Activated naive CD8-positive, alpha-beta T cell treated with anti-CD3 and anti-CD28 coated beads, Interleukin-2, amount 10 ng/mL, durations not matched to agents 7 days and 5 days (primary cell): ENCODE results near the gene TRIM38. TPM values are rescaled to one million over a fixed set of nuclear protein-coding genes. Genes with fewer than 3 reads are reported as not detected.
"Not testable (repeated sequence)": the region's sequence is repeated elsewhere in the genome, so short reads cannot be mapped to it uniquely, and the experiment has no call there.

ENCODE experiments used
- ATAC-seq: fragments of 150-1000 bp; cut with Tn5 transposase; one replicate; pipeline ENCODE4 v1.10.0; 2021; ENCODE audit warnings: low read depth, moderate library complexity
- POLR2A ChIA-PET: fragments of 350-600 bp; sonication (Branson Sonifier 250); formaldehyde crosslinking; loops from one replicate; lab custom pipeline; 2021; ENCODE audit warnings: antibody characterized with exemption; lab: Charles Lee
- DNase-seq: peaks from one replicate; pipeline ENCODE4 v3.0.0; 2021
- H3K27ac Mint-ChIP-seq: one replicate; pipeline ENCODE4 v1.8.0; 2022; ENCODE audit warnings: mild to moderate bottlenecking, mixed read lengths
- H3K27me3 Mint-ChIP-seq: one replicate; pipeline ENCODE4 v1.8.0; 2022; ENCODE audit warnings: mild to moderate bottlenecking, moderate library complexity, mixed read lengths
- H3K36me3 Mint-ChIP-seq: one replicate; pipeline ENCODE4 v1.8.0; 2021; ENCODE audit warnings: mild to moderate bottlenecking, mixed read lengths
- H3K4me1 Mint-ChIP-seq: one replicate; pipeline ENCODE4 v1.8.0; 2021; ENCODE audit warnings: mixed read lengths
- H3K4me3 Mint-ChIP-seq: one replicate; pipeline ENCODE4 v1.8.0; 2022; ENCODE audit warnings: mild to moderate bottlenecking, moderate library complexity, mixed read lengths
- H3K9me3 Mint-ChIP-seq: one replicate; pipeline ENCODE4 v1.8.0; 2021; ENCODE audit warnings: mixed read lengths
- total RNA-seq, 2 experiments: library from RNA; stranded (reverse); gene quantifications; one replicate each; pipeline ENCODE4 v1.2.3, GENCODE V29; 2021

TRIM38 gene
- total RNA-seq, 2 experiments from 2014 or later = 29.1 TPM

- H3K36me3 Mint-ChIP-seq, H3K9me3 Mint-ChIP-seq, H3K4me1 Mint-ChIP-seq, H3K4me3 Mint-ChIP-seq, H3K27ac Mint-ChIP-seq, ATAC-seq, POLR2A ChIA-PET, H3K27me3 Mint-ChIP-seq, DNase-seq: not testable (repeated sequence)
These were observed 32.8 kb upstream of the TRIM38 start for GRCh38 chr6:25929785-25930184.

GRCh38 chr6:25930532-25931410 lies 31.8 kb upstream of the TRIM38 start, which contains the start of gene SLC17A2:
Gene SLC17A2, minus strand, starts transcription at chr6:25930691. Its CDS starts 4,895 bp downstream, at chr6:25925796.
- no peaks in the 10 kb centered on the region for H3K9me3 Mint-ChIP-seq
- POLR2A ChIA-PET = no interaction called here
- ATAC-seq = no peak
- no peaks in the 10 kb centered on the region for H3K4me1 Mint-ChIP-seq
- H3K4me3 Mint-ChIP-seq = no peak within 1 kb of the TSS
- H3K27ac Mint-ChIP-seq = no peak within 1 kb of the TSS
- no peak for DNase-seq
- H3K27me3 Mint-ChIP-seq = peaks cover 10% of the 10 kb centered on the region
- no peaks in the 10 kb centered on the region for H3K36me3 Mint-ChIP-seq

GRCh38 chr6:25931411-25931709 lies 31.2 kb upstream of the TRIM38 start:
- no peak overlapping the region for H3K27ac Mint-ChIP-seq
- DNase-seq (no peak), ATAC-seq (no peak)
- H3K27me3 Mint-ChIP-seq = peaks cover 12% of the 10 kb centered on the region
- H3K4me1 Mint-ChIP-seq = no peaks in the 10 kb centered on the region
- H3K36me3 Mint-ChIP-seq = no peaks in the 10 kb centered on the region
- H3K4me3 Mint-ChIP-seq = no peak overlapping the region
- H3K9me3 Mint-ChIP-seq = no peaks in the 10 kb centered on the region
- POLR2A ChIA-PET = no interaction called here

- no peaks in the 10 kb centered on the region for H3K4me1 Mint-ChIP-seq
- peaks cover 18% of the 10 kb centered on the region for H3K27me3 Mint-ChIP-seq
- H3K4me3 Mint-ChIP-seq = no peak overlapping the region
- no peak overlapping the region for H3K27ac Mint-ChIP-seq
- DNase-seq = no peak
- H3K9me3 Mint-ChIP-seq = no peaks in the 10 kb centered on the region
- no peak for ATAC-seq
- POLR2A ChIA-PET = no interaction called here
- no peaks in the 10 kb centered on the region for H3K36me3 Mint-ChIP-seq
These were observed 28.4 kb upstream of the TRIM38 start for GRCh38 chr6:25934156-25934555.

- no peak overlapping the region for H3K4me3 Mint-ChIP-seq
- no peaks in the 10 kb centered on the region for H3K4me1 Mint-ChIP-seq
- H3K27me3 Mint-ChIP-seq = peaks cover 18% of the 10 kb centered on the region
- POLR2A ChIA-PET = no interaction called here
- H3K27ac Mint-ChIP-seq = no peak overlapping the region
- DNase-seq (no peak), ATAC-seq (no peak)
- H3K9me3 Mint-ChIP-seq = no peaks in the 10 kb centered on the region
- H3K36me3 Mint-ChIP-seq = no peaks in the 10 kb centered on the region
These were observed 27.8 kb upstream of the TRIM38 start for GRCh38 chr6:25934735-25935313.

GRCh38 chr6:25935953-25936352 lies 26.6 kb upstream of the TRIM38 start:
- H3K4me1 Mint-ChIP-seq = no peaks in the 10 kb centered on the region
- no peak overlapping the region for H3K4me3 Mint-ChIP-seq
- no peaks in the 10 kb centered on the region for H3K9me3 Mint-ChIP-seq
- ATAC-seq = no peak
- peaks cover 18% of the 10 kb centered on the region for H3K27me3 Mint-ChIP-seq
- POLR2A ChIA-PET = no interaction called here
- no peak overlapping the region for H3K27ac Mint-ChIP-seq
- DNase-seq = no peak
- H3K36me3 Mint-ChIP-seq = no peaks in the 10 kb centered on the region

- POLR2A ChIA-PET = no interaction called here
- DNase-seq (no peak), ATAC-seq (no peak)
- Mint-ChIP-seq H3K4me3 (no peak overlapping the region), H3K36me3 (no peaks in the 10 kb centered on the region), H3K9me3 (no peaks in the 10 kb centered on the region), H3K27me3 (peaks cover 18% of the 10 kb centered on the region), H3K4me1 (peaks cover 2% of the 10 kb centered on the region), H3K27ac (no peak overlapping the region)
These were observed 23.0 kb upstream of the TRIM38 start for GRCh38 chr6:25939593-25939992.

GRCh38 chr6:25942561-25943147 lies 19.9 kb upstream of the TRIM38 start:
- POLR2A ChIA-PET = no interaction called here

GRCh38 chr6:25943887-25944286 lies 18.7 kb upstream of the TRIM38 start:
- POLR2A ChIA-PET = no interaction called here
- Mint-ChIP-seq H3K4me3 (no peak overlapping the region), H3K4me1 (peaks cover 17% of the 10 kb centered on the region), H3K36me3 (peaks cover 3% of the 10 kb centered on the region), H3K9me3 (peaks cover 4% of the 10 kb centered on the region), H3K27ac (no peak overlapping the region), H3K27me3 (peaks cover 2% of the 10 kb centered on the region)
- ATAC-seq (no peak), DNase-seq (no peak)

More at GRCh38 chr6:25942561-25943147, 19.9 kb upstream of the TRIM38 start:
- Mint-ChIP-seq H3K36me3 (peaks cover 3% of the 10 kb centered on the region), H3K27ac (no peak overlapping the region), H3K4me1 (peaks cover 17% of the 10 kb centered on the region), H3K9me3 (peaks cover 4% of the 10 kb centered on the region), H3K27me3 (peaks cover 2% of the 10 kb centered on the region), H3K4me3 (no peak overlapping the region)
- ATAC-seq (peak; percentile 57), DNase-seq (no peak)

- peaks cover 17% of the 10 kb centered on the region for H3K4me1 Mint-ChIP-seq
- DNase-seq (no peak), ATAC-seq (peak; percentile 59)
- peaks cover 4% of the 10 kb centered on the region for H3K9me3 Mint-ChIP-seq
- peaks cover 5% of the 10 kb centered on the region for H3K27me3 Mint-ChIP-seq
- no peak overlapping the region for H3K27ac Mint-ChIP-seq
- POLR2A ChIA-PET = interaction anchor here (1.0 kb wide), 1 partner anchor 18 kb away, joined by 3 read pairs; the partner anchor contains the start of gene TRIM38
- H3K4me3 Mint-ChIP-seq = no peak overlapping the region
- H3K36me3 Mint-ChIP-seq = peaks cover 3% of the 10 kb centered on the region
These were observed 17.7 kb upstream of the TRIM38 start for GRCh38 chr6:25944688-25945574.

- H3K27ac Mint-ChIP-seq, ATAC-seq, H3K4me3 Mint-ChIP-seq, H3K36me3 Mint-ChIP-seq, H3K27me3 Mint-ChIP-seq, H3K9me3 Mint-ChIP-seq, DNase-seq: not testable (repeated sequence)
- H3K4me1 Mint-ChIP-seq = peaks cover 17% of the 10 kb centered on the region
- POLR2A ChIA-PET = interaction anchor here (1.0 kb wide), 1 partner anchor 17 kb away, joined by 3 read pairs; the partner anchor contains the start of gene TRIM38
These were observed 16.9 kb upstream of the TRIM38 start for GRCh38 chr6:25945738-25946137.

GRCh38 chr6:25946631-25947030 lies 16.0 kb upstream of the TRIM38 start:
- Mint-ChIP-seq H3K9me3 (peaks cover 6% of the 10 kb centered on the region), H3K27me3 (peaks cover 7% of the 10 kb centered on the region), H3K27ac (no peak overlapping the region), H3K36me3 (peaks cover 3% of the 10 kb centered on the region), H3K4me3 (peak overlapping the region; percentile 63), H3K4me1 (peaks cover 17% of the 10 kb centered on the region)
- DNase-seq (no peak), ATAC-seq (no peak)
- POLR2A ChIA-PET = interaction anchor here (0.7 to 0.9 kb wide), 2 partner anchors 10 to 16 kb away, joined by 3 to 4 read pairs; partner anchors contain the start of gene TRIM38

- H3K4me1 Mint-ChIP-seq = peaks cover 17% of the 10 kb centered on the region
- H3K9me3 Mint-ChIP-seq, POLR2A ChIA-PET, H3K4me3 Mint-ChIP-seq, H3K36me3 Mint-ChIP-seq, H3K27me3 Mint-ChIP-seq, ATAC-seq, DNase-seq, H3K27ac Mint-ChIP-seq: not testable (repeated sequence)
These were observed 15.1 kb upstream of the TRIM38 start for GRCh38 chr6:25947492-25947891.
